ENCODE results near the gene TACSTD2. TPM values are rescaled to one million over a fixed set of nuclear protein-coding genes. Genes with fewer than 3 reads are reported as not detected.
A peak's percentile ranks its signal among the peaks of the same experiment; 100 is the strongest.
"Not testable (repeated sequence)": the region's sequence is repeated elsewhere in the genome, so short reads cannot be mapped to it uniquely, and the experiment has no call there.

Gene TACSTD2
- total RNA-seq, 2 experiments from 2014 or later, result not detected

DNA sequence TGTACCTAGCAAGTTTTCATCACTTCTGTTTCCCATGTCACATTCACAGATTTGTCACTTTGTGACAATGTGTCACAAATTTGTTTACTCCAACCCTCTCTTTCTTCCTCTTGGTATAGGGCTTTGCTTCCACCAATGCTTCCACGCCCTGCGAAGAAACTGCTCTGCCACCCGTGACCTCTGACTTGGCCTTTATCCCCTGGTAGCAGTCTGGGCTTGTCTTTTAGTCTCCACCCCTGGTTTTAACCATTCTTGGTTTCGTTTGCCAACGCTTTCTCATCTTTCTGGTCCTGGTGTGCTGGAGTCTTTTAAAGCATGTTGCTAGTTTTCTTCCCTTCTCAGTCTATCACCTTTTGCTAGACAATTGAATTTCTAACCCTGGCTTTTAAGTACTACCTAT, 8.1 kb downstream of the TACSTD2 start:
- POLR2A ChIA-PET, result no interaction called here
- no peak overlapping the region for H3K27ac Mint-ChIP-seq
- DNase-seq (no peak), ATAC-seq (ENCODE audit: low read depth) (no peak)
- H3K27me3 Mint-ChIP-seq, result peaks cover 51% of the 10 kb centered on the region
- no peaks in the 10 kb centered on the region for H3K9me3 Mint-ChIP-seq
- no peaks in the 10 kb centered on the region for H3K36me3 Mint-ChIP-seq
- H3K4me3 Mint-ChIP-seq, result no peak overlapping the region
- peaks cover 5% of the 10 kb centered on the region for H3K4me1 Mint-ChIP-seq

DNA sequence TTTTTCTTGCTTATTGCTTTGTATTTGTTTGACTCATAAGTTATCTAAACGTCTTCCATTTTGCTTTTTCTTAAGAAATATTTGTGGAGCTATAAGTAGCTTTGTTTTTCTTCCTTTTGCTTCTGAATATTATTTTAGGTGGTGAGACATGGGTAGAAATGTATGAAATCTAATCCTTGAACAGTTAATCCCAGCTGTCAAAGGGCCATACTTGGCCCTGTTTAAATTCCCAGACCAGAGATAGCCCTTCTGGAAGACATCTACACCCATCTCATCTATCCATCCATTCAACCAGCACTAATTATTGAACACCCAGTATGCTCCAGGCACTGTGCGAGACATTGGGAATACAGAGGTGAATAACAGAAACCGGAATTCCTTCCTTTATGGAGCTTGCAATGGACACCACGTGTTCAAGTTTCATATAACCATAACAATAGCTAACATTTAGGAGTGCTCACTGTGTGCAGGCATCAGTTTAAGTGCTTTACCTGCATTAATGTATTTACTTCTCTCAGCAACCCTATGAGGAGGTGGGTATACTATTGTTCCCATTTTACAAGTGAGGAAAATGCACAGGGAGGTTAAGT, 8.7 kb downstream of the TACSTD2 start:
- H3K9me3 Mint-ChIP-seq, result peaks cover 1% of the 10 kb centered on the region
- no peak overlapping the region for H3K4me3 Mint-ChIP-seq
- peaks cover 48% of the 10 kb centered on the region for H3K27me3 Mint-ChIP-seq
- ATAC-seq (ENCODE audit: low read depth) (no peak), DNase-seq (no peak)
- POLR2A ChIA-PET, result no interaction called here
- no peaks in the 10 kb centered on the region for H3K36me3 Mint-ChIP-seq
- no peak overlapping the region for H3K27ac Mint-ChIP-seq
- no peaks in the 10 kb centered on the region for H3K4me1 Mint-ChIP-seq

DNA sequence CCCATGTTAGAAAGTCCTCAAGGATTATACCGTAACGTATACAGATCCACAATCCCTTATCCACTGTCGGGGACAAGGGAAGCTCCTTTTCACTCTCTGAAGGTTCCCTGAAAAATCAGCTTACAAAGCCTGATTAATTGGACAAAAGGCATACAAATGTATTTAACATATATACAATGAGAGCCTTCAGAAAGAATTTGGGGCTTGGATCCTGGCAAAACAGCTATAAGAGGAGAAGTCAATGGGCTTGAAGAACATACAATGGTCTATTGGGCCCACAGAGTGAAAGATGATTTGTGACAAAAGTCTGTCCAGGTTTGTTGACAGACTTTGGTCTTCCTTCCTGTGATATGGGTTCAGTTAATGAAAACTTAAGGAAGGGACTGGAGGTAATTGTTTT, 10.7 kb downstream of the TACSTD2 start:
- ATAC-seq (ENCODE audit: low read depth), result no peak
- POLR2A ChIA-PET, result no interaction called here

DNA sequence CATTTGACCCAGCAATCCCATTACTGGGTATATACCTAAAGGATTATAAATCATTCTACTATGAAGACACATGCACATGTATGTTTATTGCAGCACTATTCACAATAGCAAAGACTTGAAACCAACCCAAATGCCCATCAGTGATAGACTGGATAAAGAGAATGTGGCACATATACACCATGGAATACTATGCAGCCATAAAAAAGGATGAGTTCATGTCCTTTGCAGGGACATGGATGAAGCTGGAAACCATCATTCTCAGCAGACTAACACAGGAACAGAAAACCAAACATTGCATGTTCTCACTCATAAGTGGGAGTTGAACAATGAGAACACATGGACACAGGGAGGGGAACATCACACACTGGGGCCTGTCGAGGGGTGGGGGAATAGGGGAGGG, 13.3 kb downstream of the TACSTD2 start:
- H3K36me3 Mint-ChIP-seq; DNase-seq; POLR2A ChIA-PET; H3K27ac Mint-ChIP-seq; H3K4me1 Mint-ChIP-seq; H3K4me3 Mint-ChIP-seq; ATAC-seq (ENCODE audit: low read depth); H3K9me3 Mint-ChIP-seq: not testable (repeated sequence)
- peaks cover 46% of the 10 kb centered on the region for H3K27me3 Mint-ChIP-seq

More for the DNA sequence above, 10.7 kb downstream of the TACSTD2 start:
- no peaks in the 10 kb centered on the region for H3K36me3 Mint-ChIP-seq
- peaks cover 44% of the 10 kb centered on the region for H3K27me3 Mint-ChIP-seq
- H3K4me3 Mint-ChIP-seq, result no peak overlapping the region
- DNase-seq, result no peak
- no peaks in the 10 kb centered on the region for H3K4me1 Mint-ChIP-seq
- no peak overlapping the region for H3K27ac Mint-ChIP-seq
- H3K9me3 Mint-ChIP-seq, result peaks cover 2% of the 10 kb centered on the region

DNA sequence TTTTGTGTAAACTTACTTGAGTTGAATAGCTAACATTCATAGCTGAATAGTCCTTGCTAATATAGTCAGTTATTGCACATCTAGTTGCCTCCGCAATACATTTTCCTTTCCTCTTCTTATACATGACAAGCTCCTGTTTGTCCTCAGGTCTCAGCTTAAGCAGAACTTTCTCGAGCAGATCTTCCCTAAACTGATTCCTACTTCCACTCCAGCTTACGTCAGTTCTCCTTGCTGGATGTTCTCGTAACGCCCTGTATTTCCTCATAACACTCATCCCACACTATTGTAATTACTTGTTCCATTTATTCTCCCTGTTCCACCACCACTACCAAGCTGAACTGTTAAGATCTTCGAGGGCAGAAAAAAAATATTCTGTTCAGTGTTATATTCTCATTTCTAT, 15.4 kb downstream of the TACSTD2 start:
- POLR2A ChIA-PET, result no interaction called here
- Mint-ChIP-seq H3K27ac (no peak overlapping the region), H3K4me1 (no peaks in the 10 kb centered on the region), H3K9me3 (peaks cover 2% of the 10 kb centered on the region), H3K36me3 (no peaks in the 10 kb centered on the region), H3K27me3 (peaks cover 47% of the 10 kb centered on the region), H3K4me3 (no peak overlapping the region)
- no peak for ATAC-seq (ENCODE audit: low read depth)
- no peak for DNase-seq

DNA sequence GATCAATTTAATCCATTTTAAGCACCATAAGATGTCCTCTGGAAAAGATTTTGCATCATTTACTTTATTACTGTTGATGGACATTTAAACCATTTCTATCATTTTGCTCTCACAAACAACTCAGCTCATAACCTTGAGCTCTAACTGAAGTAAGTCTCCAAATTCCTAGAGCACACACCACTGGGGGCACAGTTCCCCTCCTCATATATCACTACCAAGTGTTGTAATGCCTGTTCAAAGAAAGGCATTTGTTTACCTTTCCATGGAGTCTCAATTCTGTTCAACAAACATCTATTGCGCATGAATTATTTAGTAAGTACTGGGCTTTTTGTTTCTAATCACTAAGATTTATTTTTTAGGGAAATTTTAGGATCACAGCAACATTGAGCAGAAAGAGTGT, 21.7 kb downstream of the TACSTD2 start:
- Mint-ChIP-seq H3K4me1 (no peaks in the 10 kb centered on the region), H3K9me3 (no peaks in the 10 kb centered on the region), H3K27ac (no peak overlapping the region), H3K4me3 (no peak overlapping the region), H3K27me3 (peaks cover 24% of the 10 kb centered on the region), H3K36me3 (no peaks in the 10 kb centered on the region)
- POLR2A ChIA-PET, result interaction anchor here (0.5 kb wide), 1 partner anchor 20 kb away, joined by 3 read pairs; no protein-coding TSS in a partner anchor
- ATAC-seq (ENCODE audit: low read depth), result no peak
- no peak for DNase-seq

DNA sequence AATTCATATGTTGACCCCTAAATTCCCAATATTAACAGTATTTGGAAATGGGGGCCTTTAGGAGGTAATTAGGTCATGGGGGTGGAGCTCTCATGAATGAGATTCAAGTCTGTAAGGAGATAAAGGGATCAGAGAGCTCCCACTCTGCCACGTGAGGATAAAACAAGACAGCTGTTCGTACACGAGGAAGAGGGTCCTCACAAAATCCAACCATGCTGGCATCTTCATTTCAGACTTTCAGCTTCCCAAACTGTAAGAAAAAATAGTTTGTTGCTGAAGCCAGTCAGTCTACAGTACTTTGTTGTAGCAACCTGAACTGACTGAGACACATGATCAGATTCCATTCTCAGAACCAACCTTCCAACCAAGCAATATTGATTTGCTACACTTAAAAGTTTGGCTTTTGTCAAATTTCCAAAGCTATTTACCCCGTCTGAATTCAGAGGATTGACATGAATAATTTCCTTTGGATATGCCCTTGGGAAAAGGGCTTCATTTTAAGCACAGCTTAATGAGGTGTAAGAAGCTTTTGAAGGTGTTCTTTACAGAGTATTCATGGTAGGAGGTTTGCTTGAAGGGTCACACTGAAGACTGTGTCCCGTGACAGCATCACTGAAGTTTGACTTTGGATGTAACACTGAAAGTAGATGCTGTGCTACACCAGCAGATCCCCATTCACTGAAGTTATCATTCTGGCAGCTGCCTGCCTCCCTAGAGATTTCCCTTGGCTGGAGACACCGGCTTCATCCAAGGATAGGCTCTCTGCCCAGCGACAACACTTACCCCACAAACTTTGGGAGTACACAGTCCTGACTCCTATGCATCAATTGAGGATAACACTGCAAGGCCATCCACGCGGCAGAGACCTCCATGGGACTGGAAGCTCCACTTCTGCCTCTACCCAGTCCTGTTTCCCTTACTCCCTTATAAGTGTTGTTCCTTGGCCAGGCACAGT, 25.6 kb downstream of the TACSTD2 start:
- H3K9me3 Mint-ChIP-seq, result no peaks in the 10 kb centered on the region
- DNase-seq (no peak), ATAC-seq (ENCODE audit: low read depth) (no peak)
- no peaks in the 10 kb centered on the region for H3K36me3 Mint-ChIP-seq
- peaks cover 3% of the 10 kb centered on the region for H3K27me3 Mint-ChIP-seq
- POLR2A ChIA-PET, result no interaction called here
- H3K4me3 Mint-ChIP-seq, result no peak overlapping the region
- H3K27ac Mint-ChIP-seq, result no peak overlapping the region
- peaks cover 5% of the 10 kb centered on the region for H3K4me1 Mint-ChIP-seq

DNA sequence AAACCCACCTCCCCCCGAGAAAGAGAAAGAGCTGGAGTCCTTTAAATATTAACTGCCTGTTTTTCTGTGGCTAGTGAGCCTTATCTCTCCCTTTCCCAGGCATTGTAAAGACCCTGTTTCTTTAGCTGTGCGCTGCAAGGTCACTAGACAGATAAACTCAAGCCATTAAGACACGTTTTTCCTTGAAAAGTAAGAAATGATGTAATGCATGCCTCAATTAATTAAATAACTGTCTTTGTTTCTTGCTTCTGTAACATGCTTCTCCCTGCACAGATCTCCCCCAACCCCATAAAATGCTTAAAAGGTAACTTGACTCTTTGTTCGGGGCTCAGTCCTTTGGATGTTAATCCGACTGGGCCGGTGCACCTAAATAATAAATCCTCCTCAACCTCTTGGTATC, 27.8 kb downstream of the TACSTD2 start:
- not testable (repeated sequence) for H3K4me3 Mint-ChIP-seq, DNase-seq

DNA sequence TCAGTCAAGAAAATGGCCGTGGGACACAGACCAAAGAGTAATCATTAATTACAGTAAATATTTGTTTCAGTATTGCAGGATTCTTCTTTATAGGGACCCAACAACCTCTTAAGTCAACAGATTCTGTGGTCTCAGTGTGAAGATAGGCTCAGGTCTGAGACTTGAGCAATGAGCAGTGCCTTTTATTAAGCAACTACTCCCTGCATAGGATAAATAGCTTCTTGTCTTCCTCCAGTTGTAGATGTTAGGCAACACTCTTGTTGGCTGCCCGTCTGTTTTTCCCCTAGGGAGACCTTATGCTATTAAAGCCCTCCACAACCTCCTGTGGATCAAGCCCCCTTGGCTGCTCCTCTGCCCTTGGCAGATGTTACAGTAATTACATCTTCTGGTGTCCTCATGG, 28.7 kb downstream of the TACSTD2 start:
- Mint-ChIP-seq H3K27ac (no peak overlapping the region), H3K4me3 (no peak overlapping the region), H3K4me1 (peaks cover 15% of the 10 kb centered on the region), H3K27me3 (peaks cover 1% of the 10 kb centered on the region), H3K36me3 (no peaks in the 10 kb centered on the region), H3K9me3 (no peaks in the 10 kb centered on the region)
- no peak for ATAC-seq (ENCODE audit: low read depth)
- POLR2A ChIA-PET, result no interaction called here
- DNase-seq, result no peak

More for the DNA sequence above, 27.8 kb downstream of the TACSTD2 start:
- H3K36me3 Mint-ChIP-seq; ATAC-seq (ENCODE audit: low read depth); POLR2A ChIA-PET; H3K27ac Mint-ChIP-seq; H3K9me3 Mint-ChIP-seq; H3K27me3 Mint-ChIP-seq: not testable (repeated sequence)
- peaks cover 15% of the 10 kb centered on the region for H3K4me1 Mint-ChIP-seq

DNA sequence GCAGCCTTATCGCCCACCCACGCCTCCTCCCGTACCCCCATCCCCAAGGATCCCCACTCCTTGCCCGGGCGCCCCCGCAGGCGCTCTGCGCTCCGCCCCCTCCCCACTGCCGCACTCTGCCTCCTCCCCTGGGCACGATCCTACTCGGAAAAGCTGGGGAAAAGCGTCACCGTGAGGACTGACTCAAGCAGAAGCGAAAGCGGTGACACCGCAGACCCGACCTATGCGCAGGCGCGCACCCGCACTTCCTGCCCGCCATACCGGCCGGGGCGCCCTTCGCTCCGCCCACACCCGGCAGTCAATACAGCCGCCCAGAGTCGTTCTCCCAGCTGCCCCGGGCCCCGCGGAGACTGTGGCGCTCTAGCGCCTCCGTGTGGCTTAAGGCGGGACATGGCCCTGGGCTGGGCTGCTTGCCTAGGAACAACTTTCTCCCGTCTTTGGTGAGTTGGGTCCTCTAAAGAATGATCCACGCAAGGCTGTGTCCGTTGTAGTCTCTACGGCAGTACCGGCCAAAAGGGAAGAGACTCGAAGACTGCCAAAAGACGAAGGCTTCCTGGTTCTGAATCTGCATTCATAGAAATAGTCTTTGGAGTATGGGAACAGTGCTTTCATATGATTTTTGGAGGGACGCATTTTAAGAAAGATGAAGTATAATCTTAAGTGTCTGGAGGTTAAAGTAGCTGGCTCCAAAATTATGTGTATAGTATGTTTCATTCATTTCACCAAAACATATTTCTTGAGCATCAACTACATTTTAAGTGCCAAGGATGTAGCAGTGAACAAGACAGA, 30.3 kb downstream of the TACSTD2 start, which contains the start of gene OMA1:
Gene OMA1, minus strand, starts transcription at position 207 of the 789 bp plus-strand sequence. CDS start 7,432 bp downstream, outside the sequence.
- DNase-seq, result peak; percentile 98
- Mint-ChIP-seq H3K4me3 (peak within 1 kb of the TSS; percentile 92), H3K27ac (peak within 1 kb of the TSS; percentile 98), H3K27me3 (no peaks in the 10 kb centered on the region), H3K9me3 (no peaks in the 10 kb centered on the region), H3K36me3 (no peaks in the 10 kb centered on the region), H3K4me1 (peaks cover 15% of the 10 kb centered on the region)
- peak; percentile 98 for ATAC-seq (ENCODE audit: low read depth)
- POLR2A ChIA-PET, result interaction anchor here (0.7 to 1.2 kb wide), 5 partner anchors 11 to 332 kb away, joined by 3 to 6 read pairs (median 3); no protein-coding TSS in a partner anchor

DNA sequence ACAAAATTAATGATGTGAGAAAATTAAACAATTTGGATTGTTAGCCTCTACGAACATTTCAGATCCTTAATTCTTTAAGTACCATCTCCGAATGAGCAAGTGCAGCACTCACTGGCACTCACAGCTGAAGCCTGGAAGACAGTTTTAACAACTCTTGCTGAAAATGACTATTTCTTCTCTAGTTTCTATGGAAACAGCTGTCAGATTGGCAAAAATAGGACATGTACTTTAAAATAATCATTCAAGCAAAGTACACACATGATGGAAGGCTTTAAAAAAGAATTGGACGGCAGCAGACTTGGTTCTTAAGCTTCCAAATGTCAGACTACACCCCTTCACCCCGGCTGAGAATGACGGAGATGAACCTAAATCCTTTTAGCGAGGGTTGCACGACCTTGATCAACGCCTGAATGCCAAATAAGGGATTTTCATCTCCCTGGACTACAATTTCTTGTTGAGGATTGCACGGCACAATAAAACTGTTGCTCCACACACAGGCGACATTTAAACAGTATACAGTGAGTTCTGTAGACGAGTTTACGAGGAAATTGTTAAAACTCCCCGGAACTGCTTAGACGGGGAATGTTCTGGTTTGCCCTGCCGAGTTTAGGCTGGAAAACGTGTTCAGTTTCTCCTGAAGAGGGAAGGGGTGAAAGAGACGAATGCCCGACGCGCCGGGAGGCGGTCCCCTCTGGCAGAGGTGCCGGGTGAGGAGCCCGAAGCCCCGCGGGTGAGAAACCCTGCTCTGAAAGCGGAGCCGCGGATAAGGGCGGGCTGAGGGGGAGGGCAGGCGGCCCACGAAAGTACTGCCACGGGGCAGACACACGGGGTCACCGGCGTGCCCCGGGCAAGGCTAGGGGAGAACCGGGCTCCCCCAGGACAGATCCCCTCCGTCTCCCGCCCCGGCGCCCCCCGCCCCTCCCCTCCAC, 31.2 kb downstream of the TACSTD2 start:
- Mint-ChIP-seq H3K27me3 (no peaks in the 10 kb centered on the region), H3K4me1 (peaks cover 15% of the 10 kb centered on the region), H3K36me3 (no peaks in the 10 kb centered on the region), H3K27ac (peak overlapping the region; percentile 89), H3K4me3 (peak overlapping the region; percentile 89), H3K9me3 (no peaks in the 10 kb centered on the region)
- POLR2A ChIA-PET, result interaction anchor here (0.7 to 1.2 kb wide), 4 partner anchors 26 to 333 kb away, joined by 3 to 6 read pairs (median 4); no protein-coding TSS in a partner anchor
- DNase-seq, result peak; percentile 79
- peak; percentile 75 for ATAC-seq (ENCODE audit: low read depth)

DNA sequence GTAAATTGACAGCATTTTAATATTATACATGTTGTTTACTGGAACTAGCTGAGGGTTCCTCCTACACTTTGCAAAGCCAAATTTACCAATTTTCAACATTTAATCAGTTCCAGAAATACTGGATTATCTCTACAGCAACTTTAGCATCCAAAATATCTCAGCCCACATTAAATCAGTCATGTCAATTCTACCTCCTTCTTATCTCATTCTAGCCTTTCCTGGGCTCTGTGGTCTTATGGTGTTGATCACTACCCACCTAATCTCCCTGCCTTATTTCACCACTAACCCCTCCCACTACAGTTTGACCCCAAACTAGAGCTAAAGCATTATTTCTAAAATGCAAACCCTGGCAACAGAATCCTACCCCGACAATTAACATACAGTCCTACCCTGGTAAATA, 33.8 kb downstream of the TACSTD2 start:
- DNase-seq, result no peak
- H3K9me3 Mint-ChIP-seq, result no peaks in the 10 kb centered on the region
- H3K36me3 Mint-ChIP-seq, result no peaks in the 10 kb centered on the region
- POLR2A ChIA-PET, result no interaction called here
- no peak overlapping the region for H3K4me3 Mint-ChIP-seq
- no peaks in the 10 kb centered on the region for H3K27me3 Mint-ChIP-seq
- no peak for ATAC-seq (ENCODE audit: low read depth)
- peaks cover 15% of the 10 kb centered on the region for H3K4me1 Mint-ChIP-seq
- no peak overlapping the region for H3K27ac Mint-ChIP-seq
